ENCODE measurements around the gene TXNRD1. TPM values are rescaled to one million over a fixed set of nuclear protein-coding genes. Genes with fewer than 3 reads are reported as not detected.

TXNRD1 gene
- total RNA-seq, 1 donor from 2014 or later, result 229 TPM

Other genes starting within 250 kb of the TXNRD1 start
- 36.4 TPM for gene TDG, start 249.9 kb upstream of the TXNRD1 start, total RNA-seq (ENCODE audit: insufficient read depth, low replicate concordance)
- 56.1 TPM for gene GLT8D2, start 165.6 kb upstream of the TXNRD1 start, total RNA-seq (ENCODE audit: insufficient read depth, low replicate concordance)
- gene HCFC2, start 151.2 kb upstream of the TXNRD1 start, total RNA-seq (ENCODE audit: insufficient read depth, low replicate concordance), result 55.6 TPM
- gene NFYB, start 77.6 kb upstream of the TXNRD1 start, total RNA-seq (ENCODE audit: insufficient read depth, low replicate concordance), result 49.6 TPM
- 22.6 TPM for gene EID3, start 88.0 kb downstream of the TXNRD1 start, total RNA-seq (ENCODE audit: insufficient read depth, low replicate concordance)
- gene CHST11, start 241.2 kb downstream of the TXNRD1 start, total RNA-seq (ENCODE audit: insufficient read depth, low replicate concordance), result 6.5 TPM